Daoy (cell line): ENCODE data around the gene ASXL1. TPM values are rescaled to one million over a fixed set of nuclear protein-coding genes. Genes with fewer than 3 reads are reported as not detected.

ENCODE experiments used
- DNase-seq: peaks from one replicate; pipeline ENCODE4 v3.0.0-alpha.2; 2015; ENCODE audit warnings: low read depth
- total RNA-seq: library from RNA; depleted of rRNA; stranded (reverse); fragments of >200 nt; shearing (Covaris generic); gene quantifications from 2 replicates; pipeline ENCODE4 v1.2.3, GENCODE V29; 2014

Gene ASXL1
- total RNA-seq, 1 experiment from 2014 or later = 26.1 TPM

GRCh38 chr20:32453467-32454163, 95.5 kb downstream of the ASXL1 start:
- DNase-seq = no peak

GRCh38 chr20:32454164-32455145, 96.3 kb downstream of the ASXL1 start:
- no peak for DNase-seq

GRCh38 chr20:32455171-32455900, 97.2 kb downstream of the ASXL1 start:
- DNase-seq = no peak

DNA sequence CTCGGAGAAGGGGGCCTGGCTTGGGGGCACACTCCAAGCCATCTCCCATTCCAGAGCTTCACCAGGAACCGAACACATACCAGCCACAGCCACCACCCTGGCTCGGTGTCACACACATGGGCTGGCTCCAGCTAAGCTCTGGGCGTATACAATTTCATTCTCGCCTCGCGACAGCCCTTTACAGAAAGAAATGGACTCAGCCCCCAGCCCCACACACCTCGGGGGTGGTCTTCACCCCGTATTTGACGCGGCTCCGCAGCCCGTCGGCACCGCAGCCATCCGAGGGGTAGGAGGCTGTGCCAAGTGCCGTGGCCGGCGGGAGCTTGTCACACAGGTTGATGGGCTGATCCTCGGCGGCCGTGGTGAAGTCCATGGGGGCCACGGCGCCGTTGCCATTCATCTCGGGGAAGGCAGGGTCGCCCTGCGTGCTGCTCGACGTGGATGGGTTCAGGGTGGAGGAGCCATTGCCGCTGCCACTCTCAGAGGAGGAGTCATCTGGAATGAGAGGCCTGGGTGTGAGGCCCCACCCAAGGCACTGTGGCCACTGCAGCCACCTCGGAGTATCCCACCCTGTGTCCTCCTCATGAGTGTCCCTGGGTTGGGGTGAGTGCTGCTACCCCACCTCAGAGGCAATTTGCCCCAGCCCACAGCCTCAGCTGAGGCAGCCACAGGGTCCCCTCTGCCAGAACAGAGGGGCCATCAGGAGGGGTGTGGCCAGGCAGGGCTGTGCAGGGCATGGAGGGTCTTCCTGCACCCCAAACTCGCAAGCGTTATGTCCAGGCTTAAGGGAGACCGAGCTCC, 98.0 kb downstream of the ASXL1 start:
- DNase-seq = no peak

- DNase-seq = peak; percentile 48
These were observed 98.8 kb downstream of the ASXL1 start for GRCh38 chr20:32456869-32457478.

DNA sequence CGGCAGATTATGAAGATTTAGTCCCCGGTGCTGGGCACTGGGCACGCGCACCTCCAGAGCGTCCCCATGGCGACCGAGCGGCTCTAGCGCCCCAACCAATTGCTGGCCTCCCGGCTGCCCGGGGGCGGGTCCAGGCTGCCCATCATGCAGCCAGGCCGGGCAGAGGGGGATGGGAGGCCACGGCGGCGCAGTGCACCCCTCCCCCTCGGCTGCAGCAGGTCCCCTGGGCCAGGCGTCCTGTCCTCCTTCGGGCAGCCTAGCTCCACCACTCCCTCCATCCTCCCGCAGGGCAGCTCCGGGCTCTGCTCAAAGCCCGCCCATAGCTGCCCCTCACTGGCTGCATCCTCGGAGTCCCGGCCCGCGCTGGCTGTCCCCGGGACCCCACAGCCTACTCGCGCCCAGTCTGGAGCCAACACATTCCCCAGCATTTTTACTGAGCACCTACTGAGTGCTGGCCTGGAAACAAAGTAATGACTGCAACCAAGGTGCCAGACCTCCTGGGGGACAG, 99.4 kb downstream of the ASXL1 start:
- peak; percentile 69 for DNase-seq

DNA sequence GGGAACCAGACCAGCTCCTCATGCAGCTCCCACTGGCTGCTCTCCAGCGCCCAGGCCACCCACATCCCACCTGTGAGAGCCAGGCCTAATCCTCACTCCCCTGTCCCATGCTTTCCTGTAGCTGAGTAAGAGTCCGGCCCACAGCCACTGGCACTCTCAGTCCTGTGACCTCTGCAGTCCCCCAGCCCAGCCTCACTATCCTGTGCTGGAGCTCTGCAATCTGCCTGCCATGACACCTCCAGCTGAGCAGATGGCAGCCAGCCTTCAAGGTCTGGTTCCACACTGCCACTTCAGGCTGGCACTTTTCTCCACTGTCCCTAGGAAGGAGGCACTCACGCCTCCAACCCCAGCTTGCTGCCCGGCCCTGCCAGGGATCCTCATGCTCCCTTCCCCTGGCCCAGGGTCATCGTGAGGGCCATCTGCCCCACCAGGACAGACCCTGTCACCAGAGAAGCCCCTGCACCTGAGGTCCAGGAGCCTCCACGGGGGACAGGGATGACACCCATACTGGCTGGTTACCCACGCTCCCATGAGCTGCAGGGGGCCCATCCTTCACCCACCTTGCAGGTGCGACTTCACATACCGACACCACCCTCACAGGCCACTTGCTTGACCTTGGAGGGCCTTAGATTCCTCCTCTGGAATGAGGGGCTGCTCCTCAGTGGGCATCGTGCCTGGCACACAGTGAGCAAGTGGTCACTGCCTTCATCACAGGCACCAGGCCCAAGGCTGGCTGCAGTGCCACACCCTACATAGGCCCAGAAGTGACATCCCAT, 100.1 kb downstream of the ASXL1 start:
- DNase-seq = no peak

GRCh38 chr20:32458837-32459220, 100.7 kb downstream of the ASXL1 start:
- no peak for DNase-seq

DNA sequence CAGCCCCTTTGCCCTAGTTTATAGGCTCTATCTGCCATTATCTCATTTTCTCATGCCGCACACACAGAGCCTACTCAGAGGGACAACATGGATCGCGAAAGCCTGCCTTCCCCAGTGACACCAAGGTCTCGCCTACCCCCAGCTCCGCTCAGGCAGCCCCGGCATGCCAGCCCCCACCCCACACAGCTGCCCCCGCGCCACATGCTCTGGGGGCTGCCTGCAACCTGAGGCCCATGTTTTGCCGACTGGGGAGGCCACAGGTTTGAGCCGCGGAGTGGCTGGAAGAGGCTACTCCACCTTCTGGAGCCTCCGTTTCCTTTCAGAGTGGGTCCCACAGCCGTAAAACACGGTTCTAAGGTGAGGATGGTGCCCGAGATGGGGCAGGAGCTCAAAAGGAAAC, 102.1 kb downstream of the ASXL1 start:
- no peak for DNase-seq

DNA sequence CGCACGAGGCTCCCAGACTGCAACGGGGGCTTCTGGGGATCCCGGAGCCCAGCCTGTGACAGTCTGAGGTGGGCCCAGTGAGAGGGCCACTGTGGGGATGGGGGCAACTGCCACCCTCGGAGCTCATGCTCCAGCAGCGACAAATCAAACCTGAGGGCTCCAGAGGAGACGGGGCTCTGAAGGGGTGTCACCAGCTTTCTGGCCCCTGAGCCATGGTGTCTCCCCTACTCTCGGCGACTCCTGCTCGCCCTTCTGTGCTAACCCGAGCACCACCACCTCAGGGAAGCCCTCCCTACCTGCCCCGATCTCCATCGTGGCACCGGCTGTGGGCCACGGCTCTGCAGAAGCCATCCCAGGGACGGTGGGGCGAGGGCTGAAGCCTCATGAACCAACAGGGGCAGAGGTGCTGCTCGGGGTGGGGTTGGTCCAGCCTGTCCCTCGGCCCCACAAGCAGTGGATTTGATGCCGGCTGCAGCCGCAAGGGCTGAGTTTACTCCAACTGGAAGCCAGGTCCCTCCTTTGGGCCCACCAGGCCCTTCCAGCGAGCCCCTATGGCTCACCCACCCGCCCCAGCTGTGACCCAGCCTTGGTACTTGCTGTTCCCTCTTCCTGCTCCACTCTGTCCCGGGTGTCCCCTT, 102.7 kb downstream of the ASXL1 start:
- DNase-seq = no peak

- DNase-seq = no peak
These were observed 103.9 kb downstream of the ASXL1 start for GRCh38 chr20:32461836-32462600.

GRCh38 chr20:32462900-32463641, 104.9 kb downstream of the ASXL1 start:
- no peak for DNase-seq

DNA sequence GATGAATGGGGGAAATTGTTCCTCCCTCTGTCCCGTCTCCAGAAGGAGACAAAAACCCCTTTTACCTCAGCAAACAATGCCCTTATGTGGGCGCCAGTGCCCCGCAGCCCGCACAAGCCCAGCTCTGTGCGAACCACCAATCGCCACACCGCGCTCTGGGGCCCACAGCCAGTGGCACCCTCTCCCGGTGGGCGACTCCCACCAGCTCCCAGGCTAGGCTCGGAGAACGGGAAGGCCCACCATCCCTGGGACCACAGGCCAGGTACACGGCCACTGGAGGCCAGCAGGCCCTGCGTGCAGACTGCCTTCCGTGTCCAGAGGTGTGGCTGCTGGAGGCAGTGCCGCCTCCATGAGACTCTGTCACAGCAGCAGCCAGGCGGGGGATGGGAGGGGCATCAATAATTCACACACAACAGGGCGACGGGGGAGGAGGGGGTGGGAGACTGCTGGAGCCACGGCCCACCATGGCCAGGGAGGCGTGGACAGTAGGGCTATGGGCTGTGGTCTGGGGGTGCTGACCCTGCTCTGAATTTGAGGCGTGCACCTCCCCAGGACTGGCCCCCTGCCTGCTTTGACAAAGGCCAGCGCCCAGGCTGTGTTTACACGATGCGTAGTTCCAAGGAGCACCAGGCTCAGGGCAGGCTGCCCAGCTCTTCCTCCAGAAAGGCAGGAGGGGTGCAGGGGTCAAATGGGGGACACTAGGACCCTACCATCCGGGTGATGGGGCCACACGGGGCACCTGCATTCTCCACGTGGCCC, 105.7 kb downstream of the ASXL1 start:
- no peak for DNase-seq

DNA sequence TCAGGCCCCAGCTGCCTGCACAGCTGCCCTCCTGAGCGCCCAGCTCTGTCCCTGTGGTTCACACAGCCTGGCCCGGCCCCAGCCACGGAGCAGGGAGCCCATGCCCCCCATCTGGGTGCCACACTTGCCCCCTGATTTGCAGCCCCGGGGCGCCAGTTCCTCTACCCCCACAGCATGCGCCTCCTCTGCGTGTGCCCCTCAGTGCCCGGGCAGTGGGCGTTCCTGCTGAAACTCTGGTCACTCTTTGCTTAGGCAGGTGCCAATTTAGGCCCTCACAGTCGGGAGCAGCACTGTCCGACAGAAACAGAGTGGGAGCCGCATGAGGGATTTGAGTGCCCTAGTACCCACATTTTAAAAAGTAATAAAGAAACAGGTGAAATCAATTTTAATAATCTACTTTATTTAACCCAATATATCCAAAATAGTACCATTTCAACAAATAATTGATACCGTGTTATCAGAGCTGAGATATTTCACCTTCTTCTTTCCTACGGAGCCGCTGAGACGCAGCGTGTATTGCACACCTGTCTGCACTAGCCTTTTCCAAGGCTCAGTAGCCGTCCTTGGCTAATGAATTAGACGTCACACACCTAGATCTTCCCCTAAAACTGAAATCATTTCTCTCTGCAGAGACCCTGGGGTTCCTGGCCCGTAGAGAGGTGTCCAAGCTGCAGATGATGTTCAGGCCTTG, 106.4 kb downstream of the ASXL1 start:
- no peak for DNase-seq

DNA sequence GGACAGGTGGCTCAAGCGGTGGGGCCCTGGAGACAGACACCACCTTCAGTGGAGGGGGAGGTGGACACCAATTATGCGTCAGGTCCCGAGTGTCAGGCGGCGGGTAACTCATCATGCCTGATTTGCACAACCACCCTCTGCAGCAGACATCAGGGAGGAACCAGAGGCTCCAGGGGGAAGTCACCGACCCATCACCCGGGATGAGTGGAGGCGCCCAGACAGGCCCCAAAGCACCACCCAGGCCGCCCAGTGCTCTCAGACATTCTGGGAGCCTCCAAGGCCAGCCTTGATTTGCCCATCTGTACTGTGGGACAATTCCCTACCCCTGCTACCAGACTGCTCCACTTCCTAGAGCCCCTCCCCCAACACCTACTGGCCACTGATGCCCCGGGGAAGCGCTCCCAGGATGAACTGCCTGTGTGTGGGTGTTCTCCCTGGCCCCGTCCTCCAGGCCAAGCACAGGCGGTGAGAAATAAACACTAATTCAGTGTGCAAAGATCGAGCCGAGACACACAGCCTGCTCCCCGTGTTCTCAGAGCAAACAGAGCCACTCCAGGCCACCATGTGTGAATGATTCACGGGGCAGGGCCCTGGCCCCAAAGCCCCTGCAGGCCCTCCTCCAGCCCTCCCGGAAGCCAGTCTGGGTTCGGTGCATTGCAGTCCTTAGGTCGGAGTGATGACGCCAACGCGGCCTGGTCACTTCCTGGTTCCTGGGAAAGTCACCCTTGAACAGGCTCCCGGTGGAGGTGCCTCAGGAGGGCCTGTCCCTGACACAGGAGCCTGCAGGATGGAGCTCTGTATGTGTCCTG, 107.2 kb downstream of the ASXL1 start:
- peak; percentile 87 for DNase-seq
